ENCODE measurements around the gene ZNF746.

Gene ZNF746

GRCh38 chr7:149497467-149498261 is at the start of gene ZNF746:
ZNF746 (minus strand) TSS chr7:149497809; CDS start chr7:149497536, 273 bp downstream.
- peaks cover 24% of the 10 kb centered on the region for H3K36me3 Mint-ChIP-seq (ENCODE audit: low read depth)
- peak; percentile 48 to 58 (median 50) for TF ChIP-seq CTCF (IDR thresholded peaks at IDR 0.05; ENCODE audit: unreplicated experiment in 3 of 3)
- H3K27me3 Mint-ChIP-seq (ENCODE audit: low read depth), result peaks cover 21% of the 10 kb centered on the region
- no peaks in the 10 kb centered on the region for H3K9me3 Mint-ChIP-seq
- peaks cover 21% of the 10 kb centered on the region for H3K4me1 Mint-ChIP-seq
- peak within 1 kb of the TSS; percentile 90 to 98 (median 97) for H3K27ac Mint-ChIP-seq
- H3K4me3 Mint-ChIP-seq, result peak within 1 kb of the TSS; percentile 98 to 99 (median 99)

- peaks cover 9% of the 10 kb centered on the region for H3K9me3 Mint-ChIP-seq
- peaks cover 87% of the 10 kb centered on the region for H3K36me3 Mint-ChIP-seq (ENCODE audit: low read depth)
- no peaks in the 10 kb centered on the region for H3K4me1 Mint-ChIP-seq
- no peaks in the 10 kb centered on the region for H3K27me3 Mint-ChIP-seq (ENCODE audit: low read depth)
- H3K4me3 Mint-ChIP-seq, result no peak overlapping the region
- no peak overlapping the region for H3K27ac Mint-ChIP-seq
- TF ChIP-seq CTCF (IDR thresholded peaks at IDR 0.05; ENCODE audit: unreplicated experiment in 3 of 3), result no peak
These were observed 49.5 kb upstream of the ZNF746 start for GRCh38 chr7:149547126-149547525.

GRCh38 chr7:149546331-149546730 is 48.7 kb upstream of the ZNF746 start:
- Mint-ChIP-seq H3K27me3 (ENCODE audit: low read depth) (no peaks in the 10 kb centered on the region), H3K36me3 (ENCODE audit: low read depth) (peaks cover 83% of the 10 kb centered on the region), H3K4me1 (no peaks in the 10 kb centered on the region), H3K4me3 (no peak overlapping the region), H3K9me3 (peaks cover 8% of the 10 kb centered on the region), H3K27ac (no peak overlapping the region)
- no peak for TF ChIP-seq CTCF (IDR thresholded peaks at IDR 0.05; ENCODE audit: unreplicated experiment in 3 of 3)

- H3K36me3 Mint-ChIP-seq (ENCODE audit: low read depth), result peaks cover 75% of the 10 kb centered on the region
- no peak overlapping the region for H3K4me3 Mint-ChIP-seq
- H3K27ac Mint-ChIP-seq, result no peak overlapping the region
- H3K27me3 Mint-ChIP-seq (ENCODE audit: low read depth), result no peaks in the 10 kb centered on the region
- H3K4me1 Mint-ChIP-seq, result no peaks in the 10 kb centered on the region
- TF ChIP-seq CTCF (IDR thresholded peaks at IDR 0.05; ENCODE audit: unreplicated experiment in 3 of 3), result no peak
- H3K9me3 Mint-ChIP-seq, result peaks cover 19% of the 10 kb centered on the region
These were observed 46.4 kb upstream of the ZNF746 start for GRCh38 chr7:149544028-149544427.

- Mint-ChIP-seq H3K4me3 (no peak overlapping the region), H3K27ac (no peak overlapping the region), H3K27me3 (ENCODE audit: low read depth) (no peaks in the 10 kb centered on the region), H3K36me3 (ENCODE audit: low read depth) (peaks cover 9% of the 10 kb centered on the region), H3K9me3 (peaks cover 55% of the 10 kb centered on the region), H3K4me1 (no peaks in the 10 kb centered on the region)
- TF ChIP-seq CTCF (IDR thresholded peaks at IDR 0.05; ENCODE audit: unreplicated experiment in 3 of 3), result no peak
These were observed 35.0 kb upstream of the ZNF746 start for GRCh38 chr7:149532654-149533053.

Data from nephron (organoid).